ENCODE data around the gene DDX46.
"Not testable (repeated sequence)": the region's sequence is repeated elsewhere in the genome, so short reads cannot be mapped to it uniquely, and the experiment has no call there.

DDX46 gene

DNA sequence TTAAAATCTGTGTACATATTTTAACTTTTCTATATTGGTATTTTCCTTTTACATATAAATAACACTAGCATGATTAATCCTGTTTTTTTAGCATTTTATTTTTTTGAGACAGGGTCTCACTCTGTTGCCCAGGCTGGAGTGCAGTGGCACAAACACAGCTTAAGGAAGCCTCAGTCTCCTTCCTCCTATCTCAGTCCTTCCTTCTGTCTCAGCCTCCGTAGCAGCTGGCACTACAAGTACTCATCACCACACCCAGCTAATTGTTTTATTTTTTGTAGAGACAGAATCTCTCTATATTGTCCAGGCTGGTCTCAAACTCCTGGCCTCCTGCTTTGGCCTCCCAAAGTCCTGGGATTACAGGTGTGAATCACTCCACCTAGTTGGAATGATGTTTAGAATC is 85.7 kb downstream of the DDX46 start:
- DNase-seq (ENCODE audit: low read depth) = no peak
- TF ChIP-seq, protein P1, sequence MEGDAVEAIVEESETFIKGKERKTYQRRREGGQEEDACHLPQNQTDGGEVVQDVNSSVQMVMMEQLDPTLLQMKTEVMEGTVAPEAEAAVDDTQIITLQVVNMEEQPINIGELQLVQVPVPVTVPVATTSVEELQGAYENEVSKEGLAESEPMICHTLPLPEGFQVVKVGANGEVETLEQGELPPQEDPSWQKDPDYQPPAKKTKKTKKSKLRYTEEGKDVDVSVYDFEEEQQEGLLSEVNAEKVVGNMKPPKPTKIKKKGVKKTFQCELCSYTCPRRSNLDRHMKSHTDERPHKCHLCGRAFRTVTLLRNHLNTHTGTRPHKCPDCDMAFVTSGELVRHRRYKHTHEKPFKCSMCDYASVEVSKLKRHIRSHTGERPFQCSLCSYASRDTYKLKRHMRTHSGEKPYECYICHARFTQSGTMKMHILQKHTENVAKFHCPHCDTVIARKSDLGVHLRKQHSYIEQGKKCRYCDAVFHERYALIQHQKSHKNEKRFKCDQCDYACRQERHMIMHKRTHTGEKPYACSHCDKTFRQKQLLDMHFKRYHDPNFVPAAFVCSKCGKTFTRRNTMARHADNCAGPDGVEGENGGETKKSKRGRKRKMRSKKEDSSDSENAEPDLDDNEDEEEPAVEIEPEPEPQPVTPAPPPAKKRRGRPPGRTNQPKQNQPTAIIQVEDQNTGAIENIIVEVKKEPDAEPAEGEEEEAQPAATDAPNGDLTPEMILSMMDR (IDR thresholded peaks at IDR 0.05; ENCODE audit: control insufficient read depth, extremely low read depth, insufficient read depth) = no peak
- no peak overlapping the region for H3K4me3 ChIP-seq (ENCODE audit: low read depth, low read length)

DNA sequence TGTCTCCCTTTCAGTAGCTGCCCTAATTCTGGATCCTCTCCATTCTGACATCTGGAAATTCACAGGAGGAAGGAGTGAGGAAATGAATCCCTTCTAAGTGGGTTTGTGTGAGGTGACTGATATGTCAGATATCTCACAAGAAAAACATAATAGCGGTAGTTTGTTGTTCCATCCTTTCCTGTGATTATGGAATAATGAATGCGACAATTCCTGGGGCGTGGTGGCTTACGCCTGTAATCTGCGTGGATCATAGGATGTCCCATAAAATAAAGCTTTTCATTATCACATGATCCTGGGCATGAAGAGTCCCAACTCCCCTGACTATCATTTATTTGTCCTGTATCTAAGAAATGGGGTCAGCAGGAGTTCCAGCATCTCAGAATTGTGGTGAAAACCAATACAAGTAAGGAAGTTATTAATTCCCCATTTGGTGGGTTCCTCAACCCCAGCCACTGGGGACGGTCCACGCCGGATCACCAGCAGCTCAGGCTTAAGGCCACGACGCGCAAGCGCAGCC is 86.8 kb downstream of the DDX46 start:
- TF ChIP-seq, protein P1 (IDR thresholded peaks at IDR 0.05; ENCODE audit: control insufficient read depth, extremely low read depth, insufficient read depth) = no peak
- no peak for DNase-seq (ENCODE audit: low read depth)
- peak overlapping the region; percentile 96 for H3K4me3 ChIP-seq (ENCODE audit: low read depth, low read length)

DNA sequence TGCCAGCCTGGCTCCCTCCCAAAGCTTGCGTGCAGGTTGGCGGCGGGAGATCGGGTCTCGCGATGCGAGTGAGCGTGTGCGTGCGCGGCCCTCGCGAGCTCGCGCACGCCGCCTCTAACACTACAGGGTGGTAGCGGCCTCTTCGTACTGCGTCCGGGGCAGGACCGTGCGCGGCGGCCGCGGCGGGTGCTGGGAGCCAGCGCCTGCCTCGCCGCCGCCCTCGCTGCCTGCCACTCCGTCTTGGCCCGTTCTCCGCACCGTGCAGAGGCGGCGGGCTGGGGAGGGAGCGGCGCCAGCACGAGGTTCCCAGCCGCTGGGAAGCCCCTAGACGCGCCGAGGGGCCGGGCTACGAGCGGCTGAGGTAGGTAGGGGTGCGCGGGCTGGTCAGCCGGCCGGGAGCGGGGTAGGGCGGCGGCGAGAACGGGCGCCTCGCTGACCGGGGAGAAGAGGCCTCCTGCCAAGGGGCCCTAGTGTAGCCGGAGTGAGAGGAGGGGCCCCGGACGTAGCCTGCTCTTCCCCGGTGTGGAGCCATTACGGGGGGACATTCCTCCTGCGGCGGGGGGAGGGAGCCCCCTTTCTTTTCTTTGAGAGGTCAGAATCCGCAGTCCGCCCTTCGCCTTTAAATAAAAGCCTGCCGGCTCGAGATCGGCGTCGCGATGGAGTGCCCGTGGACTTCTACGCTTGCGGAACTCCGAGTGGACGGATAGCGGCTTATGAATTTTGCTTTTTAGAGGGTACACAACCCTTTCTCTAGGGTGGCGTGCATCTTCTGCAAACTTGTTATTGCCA is 87.5 kb downstream of the DDX46 start, which contains the start of gene C5orf24:
Gene C5orf24 (plus strand): TSS at position 117 of the 789 bp plus-strand sequence. CDS start 8,933 bp downstream, outside the sequence.
- TF ChIP-seq, protein P1 (IDR thresholded peaks at IDR 0.05; ENCODE audit: control insufficient read depth, extremely low read depth, insufficient read depth) = no peak
- DNase-seq (ENCODE audit: low read depth) = peak; percentile 93
- peak within 1 kb of the TSS; percentile 96 for H3K4me3 ChIP-seq (ENCODE audit: low read depth, low read length)

DNA sequence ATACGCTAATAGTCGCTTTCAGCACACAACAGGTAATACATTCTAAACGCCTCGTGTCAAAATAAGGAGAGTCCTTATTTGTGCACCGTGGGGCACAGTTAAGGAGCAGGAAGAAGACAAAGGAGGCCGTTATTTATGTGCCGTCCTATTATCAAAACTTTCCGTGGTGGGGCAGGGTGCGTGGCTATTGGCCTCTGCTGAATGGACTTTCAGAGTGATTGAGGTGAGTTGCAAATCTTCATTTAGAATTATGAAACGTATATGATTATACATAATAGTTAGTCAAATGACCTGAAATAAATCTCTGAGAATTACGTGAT is 88.0 kb downstream of the DDX46 start:
- peak overlapping the region; percentile 96 for H3K4me3 ChIP-seq (ENCODE audit: low read depth, low read length)
- TF ChIP-seq, protein P1 (IDR thresholded peaks at IDR 0.05; ENCODE audit: control insufficient read depth, extremely low read depth, insufficient read depth) = no peak
- DNase-seq (ENCODE audit: low read depth) = no peak

DNA sequence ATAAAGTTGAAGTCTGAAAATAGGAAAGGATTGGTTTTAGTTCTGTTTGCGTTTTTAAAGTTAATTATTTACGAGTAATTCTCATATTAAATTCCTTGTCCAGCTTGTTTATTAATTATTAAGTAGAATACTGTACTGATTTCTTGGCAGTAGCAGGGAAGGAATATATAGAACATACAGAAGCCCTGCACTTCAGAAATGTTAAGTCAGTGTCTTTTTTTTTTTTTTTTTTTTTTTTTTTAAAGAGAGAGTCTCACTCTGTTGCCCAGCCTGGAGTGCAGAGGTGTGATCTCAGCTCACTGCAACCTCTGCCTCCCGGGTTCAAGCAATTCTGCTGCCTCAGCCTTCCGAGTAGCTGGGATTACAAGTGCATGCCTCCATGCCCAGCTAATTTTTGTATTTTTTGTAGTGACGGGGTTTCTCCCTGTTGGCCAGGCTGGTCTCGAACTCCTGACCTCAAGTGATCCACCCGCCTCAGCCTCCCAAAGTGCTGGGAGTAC is 90.9 kb downstream of the DDX46 start:
- not testable (repeated sequence) for H3K4me3 ChIP-seq (ENCODE audit: low read depth, low read length); DNase-seq (ENCODE audit: low read depth)

DNA sequence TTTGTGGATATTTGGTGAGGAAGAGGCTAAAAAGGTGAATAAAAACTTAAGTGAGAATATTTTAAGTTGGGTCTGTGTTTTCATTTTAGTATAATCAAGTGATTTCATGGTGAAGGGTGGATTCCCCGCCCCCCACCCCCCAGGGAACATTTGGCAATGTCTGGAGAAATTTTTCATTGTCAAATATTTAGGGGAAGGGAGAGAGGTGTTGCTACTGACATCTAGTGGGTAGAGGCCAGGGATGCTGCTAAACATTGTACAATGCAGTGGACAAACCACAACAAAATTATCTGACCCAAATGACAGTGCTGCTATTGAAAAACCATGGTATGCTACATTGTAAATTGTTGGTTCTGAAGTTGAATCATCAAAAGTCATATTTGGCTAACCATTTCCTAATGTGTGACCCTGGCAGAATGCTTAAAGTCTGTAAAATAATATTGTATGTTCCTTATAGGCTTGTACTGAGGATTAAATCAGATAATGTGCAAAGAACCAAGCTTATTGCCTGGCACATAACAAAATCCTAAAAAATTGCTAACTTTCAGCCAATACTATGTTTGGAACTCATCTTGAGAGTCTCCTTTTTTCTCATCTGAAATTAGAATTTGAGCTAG is 92.8 kb downstream of the DDX46 start:
- DNase-seq (ENCODE audit: low read depth) = no peak
- TF ChIP-seq, protein P1 (IDR thresholded peaks at IDR 0.05; ENCODE audit: control insufficient read depth, extremely low read depth, insufficient read depth) = peak; percentile 75
- no peak overlapping the region for H3K4me3 ChIP-seq (ENCODE audit: low read depth, low read length)

DNA sequence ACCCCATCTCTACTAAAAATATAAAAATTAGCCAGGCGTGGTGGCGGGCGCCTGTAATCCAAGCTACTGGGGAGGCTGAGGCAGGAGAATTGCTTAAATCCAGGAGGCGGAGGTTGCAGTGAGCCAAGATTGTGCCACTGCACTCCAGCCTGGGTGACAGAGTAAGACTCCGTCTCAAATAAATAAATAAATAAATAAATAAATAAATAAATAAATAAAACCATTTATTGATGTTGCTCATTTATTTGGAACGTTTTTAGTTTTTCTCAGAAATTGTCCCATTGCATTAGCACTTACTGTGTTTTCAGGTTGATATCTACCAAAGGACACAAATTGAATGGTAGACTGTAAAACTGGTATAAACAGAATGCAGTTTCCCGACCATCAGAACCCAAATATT is 97.9 kb downstream of the DDX46 start:
- not testable (repeated sequence) for H3K4me3 ChIP-seq (ENCODE audit: low read depth, low read length); DNase-seq (ENCODE audit: low read depth)

Measured in LNCaP clone FGC (cell line).